NT2/D1 (cell line): Measurements from ENCODE around the gene SLC9A7.

Experiments
- YY1 ChIP-seq: IDR thresholded peaks from 2 replicates; pipeline ENCODE4 v1.6.1; 2011; ENCODE audit not compliant: insufficient read length, insufficient read depth
- ZNF274 ChIP-seq: IDR thresholded peaks from 2 replicates; pipeline ENCODE4 v1.6.1; 2011; ENCODE audit warnings: mild to moderate bottlenecking, low read depth, low read length

DNA sequence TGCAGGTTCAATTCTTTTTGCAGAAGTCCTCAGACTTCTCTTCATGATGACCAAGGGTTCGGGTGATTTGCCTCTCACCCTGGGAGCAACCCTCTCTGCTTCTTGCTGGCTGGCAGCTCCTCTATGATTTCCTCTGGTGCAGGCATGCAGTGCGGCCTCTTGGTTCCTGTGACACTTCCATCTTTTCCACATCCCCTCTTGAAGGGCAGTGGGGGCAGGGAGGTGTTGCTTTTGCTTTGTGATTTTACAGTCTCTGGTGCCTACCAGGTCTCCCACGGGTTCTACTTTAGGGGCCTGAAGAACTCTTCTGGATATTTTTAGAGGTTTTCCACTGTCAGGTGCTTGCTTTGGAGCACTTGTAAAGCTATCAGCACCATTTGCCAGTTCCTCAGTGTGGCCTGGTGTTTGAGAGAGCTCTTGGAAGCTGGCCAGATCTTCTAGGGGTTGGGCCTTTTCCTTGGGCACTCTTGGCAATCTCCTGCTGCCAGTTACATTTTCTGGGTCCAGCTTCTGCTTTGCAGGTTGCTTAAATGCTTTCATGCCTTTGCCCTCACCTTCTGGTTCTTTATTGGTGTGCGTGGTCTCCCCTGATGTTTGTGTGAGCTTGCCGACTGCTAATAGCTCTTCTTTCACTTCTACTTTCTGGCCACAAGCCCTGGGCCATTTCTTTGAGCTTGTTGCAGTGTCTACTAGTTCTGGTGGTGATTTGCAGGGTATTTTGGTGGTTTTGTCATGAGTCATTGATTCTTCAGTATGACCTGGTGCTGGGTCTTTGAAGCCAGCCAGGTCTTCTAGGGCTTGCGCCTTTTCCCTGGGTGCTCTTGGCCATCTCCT, 196.9 kb downstream of the SLC9A7 start:
- TF ChIP-seq YY1 = no peak
- no peak for TF ChIP-seq ZNF274
